Measurements from ENCODE around the gene TRIM46. TPM values are rescaled to one million over a fixed set of nuclear protein-coding genes. Genes with fewer than 3 reads are reported as not detected.

Gene TRIM46
- total and polyA plus RNA-seq, 9 of the 15 experiments (the other 6 are each of a cell fraction or from before 2014, with no cell fraction given): 0.05 to 0.60 (median 0.16) TPM; not detected in 3

GRCh38 chr1:155218854-155219591, 45.4 kb downstream of the TRIM46 start (continued):
- no peak for TF ChIP-seq HMBOX1 (IDR thresholded peaks at IDR 0.05)
- 0 out of 2 replicates have a peak, but pooled peaks have one; percentile 25 for TF ChIP-seq EP400 (IDR thresholded peaks at IDR 0.05)
- no peak for TF ChIP-seq ZNF655 (CRISPR knock-in tag; IDR thresholded peaks at IDR 0.05)
- no peak for TF ChIP-seq MAX (CRISPR knock-in tag; IDR thresholded peaks at IDR 0.05)
- TF ChIP-seq NFYB (IDR thresholded peaks at IDR 0.05; ENCODE audit: extremely low read depth, insufficient read length): no peak
- TF ChIP-seq DEAF1 (CRISPR knock-in tag; IDR thresholded peaks at IDR 0.05): no peak
- TF ChIP-seq CBFB (CRISPR knock-in tag; IDR thresholded peaks at IDR 0.05): no peak
- no peak for TF ChIP-seq HSF4 (CRISPR knock-in tag; IDR thresholded peaks at IDR 0.05; ENCODE audit: borderline replicate concordance)
- TF ChIP-seq SIN3B (IDR thresholded peaks at IDR 0.05; ENCODE audit: low read depth): 0 out of 2 replicates have a peak, but pooled peaks have one; percentile 25
- no peak for TF ChIP-seq AFF4 (CRISPR knock-in tag; IDR thresholded peaks at IDR 0.05)
- TF ChIP-seq CHD1 (IDR thresholded peaks at IDR 0.05; ENCODE audit: low read length): no peak
- TF ChIP-seq SRSF7 (optimal IDR thresholded peaks at IDR 0.05; ENCODE audit: low read depth, low read length): no peak
- no peak for TF ChIP-seq ATF1 (CRISPR knock-in tag; IDR thresholded peaks at IDR 0.05)
- 0 out of 2 replicates have a peak, but pooled peaks have one; percentile 28 for TF ChIP-seq ATF1 (tag; IDR thresholded peaks at IDR 0.05)
